PC-3 (cell line): ENCODE data around the gene DNAAF3. TPM values are rescaled to one million over a fixed set of nuclear protein-coding genes. Genes with fewer than 3 reads are reported as not detected.

Experiments
- ATAC-seq: fragments of 200-7000 bp; cut with Tn5 transposase; 2 replicates; pipeline ENCODE4 v1.9.1; 2020; ENCODE audit warnings: mild to moderate bottlenecking, moderate library complexity
- Bru-seq: library from RNA; stranded (reverse); fragments of 400-500 nt; gene quantifications from one replicate; lab custom pipeline; 2021; lab: Mats Ljungman, UMichigan
- BruChase-seq, 2 experiments: library from RNA; stranded (reverse); fragments of 400-500 nt; gene quantifications; one replicate each; lab custom pipeline; 2021; lab: Mats Ljungman, UMichigan
- BruUV-seq: library from RNA; stranded (reverse); fragments of 400-500 nt; replicated peaks from 2 replicates; lab custom pipeline; 2021; lab: Mats Ljungman, UMichigan
- CTCF ChIA-PET: fragments of 300-600 bp; sonication (Branson Sonifier 250); formaldehyde crosslinking; loops from one replicate; lab custom pipeline; 2022; ENCODE audit warnings: antibody characterized with exemption; lab: Charles Lee
- POLR2A ChIA-PET: fragments of 300-600 bp; sonication (Branson Sonifier 250); formaldehyde crosslinking; loops from one replicate; lab custom pipeline; 2022; ENCODE audit warnings: antibody characterized with exemption; ENCODE audit not compliant: unreplicated experiment; lab: Charles Lee
- DNase-seq: peaks from one replicate; pipeline ENCODE4 v3.0.0-alpha.2; 2015
- H2AFZ ChIP-seq: fragments of 300-600 bp; sonication (generic); 2 replicates; pipeline ENCODE4 v1.6.0; 2016; ENCODE audit warnings: antibody characterized with exemption, low read length
- H3F3A ChIP-seq: fragments of 300-600 bp; sonication (generic); one replicate; pipeline ENCODE4 v1.6.0; 2017; ENCODE audit warnings: antibody characterized with exemption, low read length, control low read depth, mild to moderate bottlenecking; ENCODE audit not compliant: unreplicated experiment
- H3K27ac ChIP-seq: fragments of 300-600 bp; sonication (generic); 2 replicates; pipeline ENCODE4 v1.5.1; 2016; ENCODE audit warnings: mild to moderate bottlenecking, low read length
- H3K27me3 ChIP-seq: fragments of 300-600 bp; sonication (generic); 2 replicates; pipeline ENCODE4 v1.6.1; 2016; ENCODE audit warnings: low read length, mixed read lengths
- H3K36me3 ChIP-seq: fragments of 300-600 bp; sonication (generic); 2 replicates; pipeline ENCODE4 v1.6.1; 2016; ENCODE audit warnings: low read depth, mixed run types, low read length, mixed read lengths
- H3K4me1 ChIP-seq: fragments of 300-600 bp; sonication (generic); 2 replicates; pipeline ENCODE4 v1.5.1; 2016; ENCODE audit warnings: low read length; ENCODE audit not compliant: insufficient read depth
- H3K4me2 ChIP-seq: fragments of 300-600 bp; sonication (generic); 2 replicates; pipeline ENCODE4 v1.6.0; 2016; ENCODE audit warnings: low read length
- H3K4me3 ChIP-seq: fragments of 300-600 bp; sonication (generic); 2 replicates; pipeline ENCODE4 v1.5.1; 2016; ENCODE audit warnings: mild to moderate bottlenecking, low read length, mixed read lengths
- H3K79me2 ChIP-seq: fragments of 300-600 bp; sonication (generic); 2 replicates; pipeline ENCODE4 v1.6.1; 2017; ENCODE audit warnings: low read length, mixed read lengths
- H3K9ac ChIP-seq: fragments of 300-600 bp; sonication (generic); 2 replicates; pipeline ENCODE4 v1.6.0; 2016; ENCODE audit warnings: mild to moderate bottlenecking, low read length
- H3K9me2 ChIP-seq: fragments of 300-600 bp; sonication (generic); replicated peaks from 2 replicates; pipeline ENCODE4 v1.6.1; 2016; ENCODE audit warnings: mixed run types, low read length, mixed read lengths
- H3K9me3 ChIP-seq: fragments of 300-600 bp; sonication (generic); 2 replicates; pipeline ENCODE4 v1.6.1; 2016; ENCODE audit warnings: low read length, mixed read lengths
- H4K20me1 ChIP-seq: fragments of 300-600 bp; sonication (generic); 2 replicates; pipeline ENCODE4 v1.6.1; 2016; ENCODE audit warnings: low read length, mixed read lengths
- EZH2 ChIP-seq: fragments of 300-600 bp; sonication (generic); IDR thresholded peaks from one replicate; pipeline ENCODE4 v1.6.1; 2017; ENCODE audit warnings: antibody characterized with exemption, mild to moderate bottlenecking, low read length; ENCODE audit not compliant: unreplicated experiment
- EZH2phosphoT487 ChIP-seq: fragments of 300-600 bp; sonication (generic); IDR thresholded peaks from 2 replicates; pipeline ENCODE4 v1.6.1; 2018; ENCODE audit warnings: mild to moderate bottlenecking, antibody characterized with exemption, low read length, borderline replicate concordance
- intact Hi-C: fragments of 100-400 bp; cut with micrococcal nuclease; formaldehyde crosslinking; loops from 2 replicates; pipeline ENCODE4 v1.9.0; 2023
- long read RNA-seq: library from polyadenylated mRNA; unstranded; transcript quantifications from one replicate; pipeline ENCODE4 v2.0.0, GENCODE V29; 2021; ENCODE audit not compliant: unreplicated experiment
- total RNA-seq: library from RNA; depleted of rRNA; stranded (reverse); fragments of >200 nt; gene quantifications from 2 replicates; pipeline ENCODE4 v1.2.3, GENCODE V29; 2014; rRNA removed
- TF ChIP-seq, protein P1 (sequence below): fragments of 300-600 bp; sonication (generic); conservative IDR thresholded peaks from 2 replicates; pipeline ENCODE4 v1.5.1; 2017; ENCODE audit warnings: antibody characterized with exemption, low read depth, mild to moderate bottlenecking, low read length

DNAAF3 gene
- total RNA-seq (30.0 and 45.7 TPM in 2 replicates), Bru-seq, nascent RNA (percentile 59 among the genes with signal in this experiment), BruChase-seq, experiment 1, labeled RNA remaining after a 6-hour chase (percentile 69 among the genes with signal in this experiment), BruChase-seq, experiment 2, labeled RNA remaining after a 2-hour chase (percentile 58 among the genes with signal in this experiment)
- long read RNA-seq, transcript DNAAF3-201 (12 exons, 2,169 nt): major isoform, 9 of 70 reads
- long read RNA-seq, transcript DNAAF3-203 (12 exons, 2,059 nt): major isoform, 9 of 70 reads
- long read RNA-seq, partial matches to known transcripts: 14 of 70 reads
- long read RNA-seq, other reads (novel, unspliced or antisense): 31 of 70 reads

DNA sequence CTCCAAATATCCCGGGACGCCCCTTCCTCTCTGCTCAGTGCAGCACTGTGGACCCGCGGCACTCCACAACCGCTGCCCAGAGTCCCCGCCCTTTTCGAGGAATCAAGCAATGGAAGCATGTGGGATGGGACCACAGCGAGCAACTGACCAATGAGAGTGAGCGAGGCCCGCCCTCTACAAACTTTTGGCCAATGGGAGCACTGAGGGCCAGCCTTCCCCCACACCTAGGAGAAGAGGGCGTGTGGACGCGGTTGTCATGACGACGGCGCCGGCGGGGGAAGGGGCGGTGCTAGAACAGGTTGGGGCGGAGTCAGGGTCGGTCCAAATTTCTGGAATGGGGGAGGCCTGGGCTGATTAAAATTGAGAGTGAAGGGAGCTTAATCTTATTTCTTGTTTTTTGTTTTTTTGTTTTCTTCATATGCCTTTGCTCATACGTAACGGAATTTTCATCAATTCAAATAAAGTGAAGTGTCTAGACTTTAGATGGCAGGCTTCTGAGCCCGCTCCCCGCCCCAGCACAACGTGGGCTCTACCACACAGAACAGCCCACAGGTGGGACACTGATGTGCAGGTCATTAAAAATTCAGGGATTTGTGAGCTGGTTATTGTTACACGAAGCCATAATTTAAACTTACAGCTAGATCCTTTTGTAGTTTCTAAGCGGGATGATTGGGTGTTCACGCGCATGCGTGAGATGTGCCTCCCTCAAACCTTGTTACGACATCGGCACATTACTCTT, at the start of gene DNAAF3:
TSS of gene DNAAF3 (minus strand) at position 84 of the 739 bp plus-strand sequence. CDS start 200 bp downstream, outside the sequence.
- Histone ChIP-seq H4K20me1 (no peaks in the 10 kb centered on the region), H3F3A (no peaks in the 10 kb centered on the region), H3K9me2 (no peaks in the 10 kb centered on the region), H3K9me3 (no peaks in the 10 kb centered on the region), H3K27me3 (no peaks in the 10 kb centered on the region), H3K4me1 (peaks cover 12% of the 10 kb centered on the region; the same call in 1 of the 2 replicates), H3K4me3 (peak within 1 kb of the TSS; percentile 73), H2AFZ (peak within 1 kb of the TSS; percentile 89), H3K4me2 (peak within 1 kb of the TSS; percentile 89), H3K9ac (peak within 1 kb of the TSS; percentile 61), H3K79me2 (no peaks in the 10 kb centered on the region), H3K36me3 (no peaks in the 10 kb centered on the region), H3K27ac (peak within 1 kb of the TSS; percentile 60)
- ChIA-PET CTCF (interaction anchor here (0.5 to 2.1 kb wide), 6 partner anchors 11 to 432 kb away, joined by 3 to 21 read pairs (median 4); partner anchors contain the start of gene FIZ1), POLR2A (interaction anchor here (0.6 to 1.0 kb wide), 8 partner anchors 12 to 718 kb away, joined by 3 to 8 read pairs (median 4); partner anchors contain the start of genes HSPBP1, LENG9 and ZNF628)
- intact Hi-C loops: loop anchor here (1.0 to 10.0 kb wide), 3 partner anchors 23 to 92 kb away; partner anchors contain the start of genes EPS8L1 and PPP6R1
- TF ChIP-seq EZH2 (no peak), EZH2phosphoT487 (no peak)
- TF ChIP-seq, protein P1, sequence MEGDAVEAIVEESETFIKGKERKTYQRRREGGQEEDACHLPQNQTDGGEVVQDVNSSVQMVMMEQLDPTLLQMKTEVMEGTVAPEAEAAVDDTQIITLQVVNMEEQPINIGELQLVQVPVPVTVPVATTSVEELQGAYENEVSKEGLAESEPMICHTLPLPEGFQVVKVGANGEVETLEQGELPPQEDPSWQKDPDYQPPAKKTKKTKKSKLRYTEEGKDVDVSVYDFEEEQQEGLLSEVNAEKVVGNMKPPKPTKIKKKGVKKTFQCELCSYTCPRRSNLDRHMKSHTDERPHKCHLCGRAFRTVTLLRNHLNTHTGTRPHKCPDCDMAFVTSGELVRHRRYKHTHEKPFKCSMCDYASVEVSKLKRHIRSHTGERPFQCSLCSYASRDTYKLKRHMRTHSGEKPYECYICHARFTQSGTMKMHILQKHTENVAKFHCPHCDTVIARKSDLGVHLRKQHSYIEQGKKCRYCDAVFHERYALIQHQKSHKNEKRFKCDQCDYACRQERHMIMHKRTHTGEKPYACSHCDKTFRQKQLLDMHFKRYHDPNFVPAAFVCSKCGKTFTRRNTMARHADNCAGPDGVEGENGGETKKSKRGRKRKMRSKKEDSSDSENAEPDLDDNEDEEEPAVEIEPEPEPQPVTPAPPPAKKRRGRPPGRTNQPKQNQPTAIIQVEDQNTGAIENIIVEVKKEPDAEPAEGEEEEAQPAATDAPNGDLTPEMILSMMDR: no peak
- ATAC-seq (peak; percentile 96), DNase-seq (peak; percentile 99)
- BruUV-seq: no TSS peak

DNA sequence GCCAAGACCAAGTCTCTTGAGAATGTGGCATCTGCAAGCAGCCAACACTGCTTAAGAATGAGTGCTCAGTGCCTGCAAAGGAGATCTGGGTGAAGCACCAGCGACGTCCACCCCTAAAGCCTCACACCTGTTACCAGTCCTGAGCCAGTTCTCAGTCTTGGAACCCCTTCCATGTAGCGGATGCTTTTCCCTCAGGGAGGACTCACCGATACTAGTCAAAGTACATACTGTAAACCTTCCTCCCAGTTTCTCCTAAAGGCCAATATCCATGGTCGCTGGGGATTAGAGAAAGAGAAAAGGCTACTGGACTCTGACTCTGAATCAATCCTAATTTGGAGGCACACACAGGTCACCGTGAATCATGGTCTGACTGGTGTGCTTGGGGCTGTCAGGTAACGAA, 47.1 kb upstream of the DNAAF3 start:
- H3K9me3 ChIP-seq: no peaks in the 10 kb centered on the region
- no peak for TF ChIP-seq EZH2phosphoT487
- no peak for TF ChIP-seq EZH2
- TF ChIP-seq, protein P1: no peak
- H3K36me3 ChIP-seq: no peaks in the 10 kb centered on the region
- no peak overlapping the region for H3K4me3 ChIP-seq
- DNase-seq (no peak), ATAC-seq (no peak)
- H3K4me2 ChIP-seq: no peak overlapping the region
- H3K79me2 ChIP-seq: no peaks in the 10 kb centered on the region
- ChIA-PET POLR2A (no interaction called here), CTCF (no interaction called here)
- H3K27me3 ChIP-seq: no peaks in the 10 kb centered on the region
- H3K9me2 ChIP-seq: no peaks in the 10 kb centered on the region
- no peak overlapping the region for H3K27ac ChIP-seq
- H4K20me1 ChIP-seq: no peaks in the 10 kb centered on the region
- peaks cover 40% of the 10 kb centered on the region for H3K4me1 ChIP-seq
- H3K9ac ChIP-seq: no peak overlapping the region
- intact Hi-C loops: loop anchor here (5.0 to 10.0 kb wide), 3 partner anchors 41 to 171 kb away; partner anchors contain the start of genes KMT5C, RPL28 and TMEM238
- H3F3A ChIP-seq: peaks cover 8% of the 10 kb centered on the region
- BruUV-seq: no TSS peak
- no peak overlapping the region for H2AFZ ChIP-seq
